ENCODE data around the gene MEI4. TPM values are rescaled to one million over a fixed set of nuclear protein-coding genes. Genes with fewer than 3 reads are reported as not detected.
"Not testable (repeated sequence)": the region's sequence is repeated elsewhere in the genome, so short reads cannot be mapped to it uniquely, and the experiment has no call there.

MEI4 gene
- total and polyA plus RNA-seq, 9 donors = 0.05 to 0.07 TPM; not detected in 7

- DNase-seq = no peak
- TF ChIP-seq EP300 (IDR thresholded peaks at IDR 0.05) (no peak), CTCF (IDR thresholded peaks at IDR 0.05) (no peak), POLR2A (IDR thresholded peaks at IDR 0.05) (no peak)
These were observed 164.0 kb downstream of the MEI4 start for GRCh38 chr6:77816766-77817270.

GRCh38 chr6:77822265-77822664, 169.4 kb downstream of the MEI4 start:
- no peak overlapping the region for H3K4me3 ChIP-seq
- no peaks in the 10 kb centered on the region for H3K27me3 ChIP-seq
- intact Hi-C loops (cut with DNase I) = no loop called here
- H3K36me3 ChIP-seq = no peaks in the 10 kb centered on the region
- no peak for DNase-seq
- 87 to 90% (median 89%) methylated on average over 2 of the region's 2 CpGs for whole genome bisulfite sequencing, 3 donors
- no peak overlapping the region for H3K27ac ChIP-seq
- H3K4me1 ChIP-seq (ENCODE audit: insufficient read depth) = no peaks in the 10 kb centered on the region
- no peaks in the 10 kb centered on the region for H3K9me3 ChIP-seq
- TF ChIP-seq POLR2A (IDR thresholded peaks at IDR 0.05) (no peak), CTCF (IDR thresholded peaks at IDR 0.05) (no peak), EP300 (IDR thresholded peaks at IDR 0.05) (no peak)

More at GRCh38 chr6:77816766-77817270, 164.0 kb downstream of the MEI4 start:
- 85 to 86% (median 85%) methylated on average over 2 of the region's 2 CpGs for WGBS, 3 donors
- no peaks in the 10 kb centered on the region for H3K36me3 ChIP-seq
- no peaks in the 10 kb centered on the region for H3K9me3 ChIP-seq
- intact Hi-C loops (cut with DNase I) = no loop called here
- no peak overlapping the region for H3K4me3 ChIP-seq
- no peaks in the 10 kb centered on the region for H3K27me3 ChIP-seq
- no peak overlapping the region for H3K27ac ChIP-seq
- H3K4me1 ChIP-seq (ENCODE audit: insufficient read depth) = no peaks in the 10 kb centered on the region

GRCh38 chr6:77825204-77825603, 172.4 kb downstream of the MEI4 start:
- no peak overlapping the region for H3K27ac ChIP-seq
- intact Hi-C loops (cut with DNase I) = no loop called here
- H3K27me3 ChIP-seq = no peaks in the 10 kb centered on the region
- no peak overlapping the region for H3K4me3 ChIP-seq
- TF ChIP-seq POLR2A (IDR thresholded peaks at IDR 0.05) = no peak
- TF ChIP-seq EP300 (IDR thresholded peaks at IDR 0.05) = no peak
- no peak for TF ChIP-seq CTCF (IDR thresholded peaks at IDR 0.05)
- DNase-seq = no peak
- no peaks in the 10 kb centered on the region for H3K9me3 ChIP-seq
- H3K4me1 ChIP-seq (ENCODE audit: insufficient read depth) = no peaks in the 10 kb centered on the region
- WGBS, 3 donors = 24 to 34% (median 25%) methylated on average over 2 of the region's 2 CpGs
- no peaks in the 10 kb centered on the region for H3K36me3 ChIP-seq

GRCh38 chr6:77829736-77830135, 176.9 kb downstream of the MEI4 start:
- no peaks in the 10 kb centered on the region for H3K27me3 ChIP-seq
- TF ChIP-seq CTCF (IDR thresholded peaks at IDR 0.05) = no peak
- no peak for TF ChIP-seq EP300 (IDR thresholded peaks at IDR 0.05)
- no peak for TF ChIP-seq POLR2A (IDR thresholded peaks at IDR 0.05)
- DNase-seq = no peak
- H3K27ac ChIP-seq = no peak overlapping the region
- H3K9me3 ChIP-seq = no peaks in the 10 kb centered on the region
- intact Hi-C loops (cut with DNase I) = no loop called here
- H3K36me3 ChIP-seq = no peaks in the 10 kb centered on the region
- no peak overlapping the region for H3K4me3 ChIP-seq
- H3K4me1 ChIP-seq (ENCODE audit: insufficient read depth) = no peaks in the 10 kb centered on the region

- H3K4me3 ChIP-seq; H3K27me3 ChIP-seq; H3K27ac ChIP-seq; H3K4me1 ChIP-seq (ENCODE audit: insufficient read depth); intact Hi-C loops (cut with DNase I); H3K36me3 ChIP-seq; DNase-seq; H3K9me3 ChIP-seq: not testable (repeated sequence)
- 94 to 96% (median 95%) methylated on average over 2 of the region's 2 CpGs for WGBS, 3 donors
These were observed 180.9 kb downstream of the MEI4 start for GRCh38 chr6:77833749-77834148.

Data from ovary (tissue), 9 donors.